IPS DF 4.7 (cell line): ENCODE data around the gene ATOH1.

ENCODE experiments used
- DNase-seq: peaks from one replicate; pipeline ENCODE4 v3.0.0-alpha.2; 2013; ENCODE audit warnings: low spot score; ENCODE audit errors: extremely low read depth

Gene ATOH1

GRCh38 chr4:93834249-93835066, 5.9 kb downstream of the ATOH1 start:
- DNase-seq = no peak

- DNase-seq = no peak
Measured at GRCh38 chr4:93835929-93836328, 7.4 kb downstream of the ATOH1 start.

GRCh38 chr4:93839704-93840103, 11.2 kb downstream of the ATOH1 start:
- no peak for DNase-seq

GRCh38 chr4:93841803-93842345, 13.3 kb downstream of the ATOH1 start:
- no peak for DNase-seq

- no peak for DNase-seq
Measured at GRCh38 chr4:93842601-93843252, 14.2 kb downstream of the ATOH1 start.

- no peak for DNase-seq
Measured at GRCh38 chr4:93843772-93844171, 15.2 kb downstream of the ATOH1 start.

- no peak for DNase-seq
Measured at GRCh38 chr4:93852680-93853079, 24.1 kb downstream of the ATOH1 start.

GRCh38 chr4:93855926-93856325, 27.4 kb downstream of the ATOH1 start:
- no peak for DNase-seq

GRCh38 chr4:93865650-93866049, 37.1 kb downstream of the ATOH1 start:
- no peak for DNase-seq

GRCh38 chr4:93867416-93868001, 39.0 kb downstream of the ATOH1 start:
- DNase-seq = no peak

- no peak for DNase-seq
Measured at GRCh38 chr4:93870876-93871458, 42.4 kb downstream of the ATOH1 start.

GRCh38 chr4:93876754-93877153, 48.2 kb downstream of the ATOH1 start:
- DNase-seq = no peak

- DNase-seq = no peak
Measured at GRCh38 chr4:93878566-93878965, 50.0 kb downstream of the ATOH1 start.

GRCh38 chr4:93879919-93880318, 51.4 kb downstream of the ATOH1 start:
- no peak for DNase-seq
